NCI-H69 (cell line): ENCODE results near the gene USP5.

ENCODE experiments used
- DNase-seq: peaks from one replicate; lab custom pipeline; 2025; lab: John Stamatoyannopoulos, UW

The USP5 gene

GRCh38 chr12:6914947-6915788 is 63.2 kb downstream of the USP5 start:
- DNase-seq, result peak; percentile 62

GRCh38 chr12:6915789-6916285 is 63.9 kb downstream of the USP5 start:
- DNase-seq, result no peak
